Endothelial cell of umbilical vein (primary cell): ENCODE data around the gene MYD88. TPM values are rescaled to one million over a fixed set of nuclear protein-coding genes. Genes with fewer than 3 reads are reported as not detected.

Experiments
- BruUV-seq: library from RNA; stranded (reverse); fragments of 400-500 nt; replicated peaks from 2 replicates; lab custom pipeline; 2021; lab: Mats Ljungman, UMichigan
- CTCF ChIA-PET: fragments of 300-600, 350-600 bp; sonication (Branson Sonifier 250); formaldehyde crosslinking; loops from one replicate; lab custom pipeline; 2021; ENCODE audit warnings: antibody characterized with exemption, inconsistent platforms; lab: Charles Lee
- POLR2A ChIA-PET: fragments of 300-600, 350-600 bp; sonication (Branson Sonifier 250); formaldehyde crosslinking; loops from one replicate; lab custom pipeline; 2021; ENCODE audit warnings: antibody characterized with exemption, inconsistent platforms; lab: Charles Lee
- DNase-seq: peaks from one replicate; pipeline ENCODE4 v3.0.0-alpha.2; 2011; ENCODE audit warnings: low read depth, low spot score
- FAIRE-seq: peaks from 2 replicates; lab custom pipeline; 2011; peaks lifted over from hg19 to GRCh38; lab: Jason Lieb, UNC
- H2AFZ ChIP-seq: 2 replicates; pipeline ENCODE4 v1.6.0; 2012; ENCODE audit warnings: low read depth, low read length, control low read depth, inconsistent platforms
- H3K27ac ChIP-seq: 2 replicates; pipeline ENCODE4 v1.5.1; 2011; ENCODE audit warnings: low read depth, mild to moderate bottlenecking, control low read depth, low read length, moderate library complexity; ENCODE audit not compliant: insufficient read depth
- H3K27me3 ChIP-seq, 2 experiments: 2 replicates each; pipeline versions ENCODE4 v1.6.0 to v1.6.1; 2011; ENCODE audit warnings: low read length in 2 of 2, mixed read lengths in 1 of 2; ENCODE audit not compliant: control insufficient read depth in 2 of 2, insufficient read depth in 2 of 2
- H3K36me3 ChIP-seq, 2 experiments: 2 replicates in 1 of 2; 3 replicates in 1 of 2; pipeline ENCODE4 v1.5.1; 2011; ENCODE audit warnings: low read length in 2 of 2, mild to moderate bottlenecking in 1 of 2, moderate library complexity in 1 of 2; ENCODE audit not compliant: control insufficient read depth in 2 of 2, insufficient read depth in 2 of 2; ENCODE audit errors: extremely low read depth in 1 of 2
- H3K4me1 ChIP-seq: 3 replicates; pipeline ENCODE4 v1.5.1; 2011; ENCODE audit warnings: mild to moderate bottlenecking, low read length; ENCODE audit not compliant: control insufficient read depth, insufficient read depth; ENCODE audit errors: extremely low read depth
- H3K4me2 ChIP-seq: 2 replicates; pipeline ENCODE4 v1.6.1; 2011; ENCODE audit warnings: low read length, control low read depth, mixed read lengths; ENCODE audit not compliant: insufficient read depth
- H3K4me3 ChIP-seq, 3 experiments: fragments of 200-600 bp in 1 of 3; sonication (generic), shearing (Covaris generic) in 1 of 3; replicated peaks in 1 of 3; 2 replicates each; pipeline ENCODE4 v1.5.1; 2011 to 2016; ENCODE audit warnings: control low read depth in 3 of 3, low read length in 3 of 3, mild to moderate bottlenecking in 2 of 3, inconsistent platforms in 1 of 3, low read depth in 1 of 3, moderate library complexity in 1 of 3; ENCODE audit not compliant: insufficient read depth in 1 of 3
- H3K79me2 ChIP-seq: 2 replicates; pipeline ENCODE4 v1.6.0; 2012; ENCODE audit warnings: low read length, inconsistent platforms; ENCODE audit not compliant: control insufficient read depth, insufficient read depth
- H3K9ac ChIP-seq: replicated peaks from 2 replicates; pipeline ENCODE3; 2011; ENCODE audit warnings: low read length, control low read depth; ENCODE audit not compliant: insufficient read depth; ENCODE audit errors: extremely low read depth
- H3K9me1 ChIP-seq: replicated peaks from 3 replicates; pipeline ENCODE4 v1.6.0; 2011; ENCODE audit warnings: mild to moderate bottlenecking, low read length; ENCODE audit not compliant: control insufficient read depth, insufficient read depth; ENCODE audit errors: extremely low read depth
- H3K9me3 ChIP-seq: replicated peaks from 2 replicates; pipeline ENCODE4 v1.5.1; 2012; ENCODE audit warnings: low read length, inconsistent platforms; ENCODE audit not compliant: control insufficient read depth, insufficient read depth
- H4K20me1 ChIP-seq: replicated peaks from 2 replicates; pipeline ENCODE3; 2011; ENCODE audit warnings: mild to moderate bottlenecking, low read length; ENCODE audit not compliant: control insufficient read depth, insufficient read depth; ENCODE audit errors: extremely low read depth
- CTCF ChIP-seq, 2 donors: IDR thresholded peaks; 1 replicate in 1 of 2; 2 replicates in 1 of 2; pipeline ENCODE4 v1.5.1; 2011; ENCODE audit warnings: low read length in 2 of 2, mild to moderate bottlenecking in 2 of 2, moderate library complexity in 2 of 2, control low read depth in 1 of 2, inconsistent platforms in 1 of 2, low read depth in 1 of 2; ENCODE audit not compliant: insufficient read depth in 1 of 2; ENCODE audit errors: extremely low read depth in 1 of 2
- EZH2 ChIP-seq: IDR thresholded peaks from 2 replicates; pipeline ENCODE4 v1.6.1; 2012; ENCODE audit warnings: borderline replicate concordance, low read depth, mild to moderate bottlenecking, moderate library complexity, low read length, inconsistent platforms; ENCODE audit not compliant: severe bottlenecking
- FOS ChIP-seq: IDR thresholded peaks from 2 replicates; pipeline ENCODE4 v1.6.1; 2011; ENCODE audit warnings: mild to moderate bottlenecking, low read length, moderate library complexity, borderline replicate concordance; ENCODE audit not compliant: insufficient read depth
- GATA2 ChIP-seq: IDR thresholded peaks from 2 replicates; pipeline ENCODE4 v1.7.0; 2011; ENCODE audit warnings: low read depth, mild to moderate bottlenecking, moderate library complexity, mixed read lengths, low read length; ENCODE audit not compliant: insufficient read length, insufficient read depth
- JUN ChIP-seq: IDR thresholded peaks from 2 replicates; pipeline ENCODE4 v1.6.1; 2011; ENCODE audit warnings: borderline replicate concordance, low read depth; ENCODE audit not compliant: insufficient read length, insufficient read depth
- MAX ChIP-seq: IDR thresholded peaks from 2 replicates; pipeline ENCODE4 v1.6.1; 2011; ENCODE audit not compliant: insufficient read depth, insufficient read length
- MYC ChIP-seq: IDR thresholded peaks from one replicate; pipeline ENCODE4 v1.6.1; 2011; ENCODE audit warnings: mild to moderate bottlenecking, low read depth, low read length
- POLR2A ChIP-seq: IDR thresholded peaks from 2 replicates; pipeline ENCODE4 v1.6.1; 2012; ENCODE audit warnings: low read depth, mild to moderate bottlenecking, control low read depth, low read length
- POLR2AphosphoS5 ChIP-seq: IDR thresholded peaks from 2 replicates; pipeline ENCODE4 v1.6.1; 2012; ENCODE audit warnings: low read depth, mild to moderate bottlenecking, control low read depth, low read length, moderate library complexity; ENCODE audit not compliant: insufficient read depth
- dilution Hi-C: fragments of 300-500 bp; cut with MboI; formaldehyde crosslinking; loops from one replicate; pipeline ENCODE4 v1.15.0; 2019; ENCODE audit warnings: low sequenced_read_pairs; ENCODE audit not compliant: extremely low pct_ligation_motif_present
- intact Hi-C: fragments of 100-400 bp; cut with micrococcal nuclease; formaldehyde crosslinking; loops from one replicate; pipeline ENCODE4 v1.10.0; 2022
- polyA plus RNA-seq, 4 experiments: library from polyadenylated mRNA; depleted of rRNA in 3 of 4; stranded (reverse) in 3 of 4; unstranded in 1 of 4; fragments of >200 nt; gene quantifications; 2 replicates each; pipeline versions ENCODE4 v1.2.1 to v1.2.3, GENCODE V29; 2011 to 2012; ENCODE audit warnings: missing spikeins in 1 of 4
- total RNA-seq: library from RNA; stranded (reverse); gene quantifications from 2 replicates; pipeline ENCODE4 v1.2.3, GENCODE V29; 2021

The MYD88 gene
- total and polyA plus RNA-seq, 2 donors (not counting 3 experiments of a cell fraction or from before 2014, with no cell fraction given) = 35.1 to 55.0 TPM

- Histone ChIP-seq H3K27me3 (peaks cover 2 to 4% of the 10 kb centered on the region in 2 experiments), H3K4me3 (no peak overlapping the region), H3K4me2 (no peak overlapping the region), H3K27ac (no peak overlapping the region), H3K9me3 (no peaks in the 10 kb centered on the region), H3K79me2 (no peaks in the 10 kb centered on the region), H3K4me1 (no peaks in the 10 kb centered on the region), H4K20me1 (no peaks in the 10 kb centered on the region), H3K9me1 (no peaks in the 10 kb centered on the region), H3K9ac (no peak overlapping the region), H3K36me3 (no peaks in the 10 kb centered on the region), H2AFZ (no peak overlapping the region)
- BruUV-seq = no TSS peak
- intact Hi-C loops = no loop called here
- FAIRE-seq (no peak), DNase-seq (no peak)
- POLR2A ChIA-PET = no interaction called here
- no peak for TF ChIP-seq JUN
- TF ChIP-seq GATA2 = no peak
- no peak for TF ChIP-seq MAX
- TF ChIP-seq POLR2A = no peak
- TF ChIP-seq POLR2AphosphoS5 = no peak
- TF ChIP-seq MYC = no peak
- no peak for TF ChIP-seq EZH2
- no peak for TF ChIP-seq FOS
- no peak for TF ChIP-seq CTCF (IDR thresholded peaks at IDR 0.05; ENCODE audit: extremely low read depth in 1 of 2, insufficient read depth in 1 of 2, low read depth in 1 of 2, low read length in 2 of 2)
- dilution Hi-C loops = no loop called here
- CTCF ChIA-PET = interaction anchor here (1.1 kb wide), 1 partner anchor 14 kb away, joined by 4 read pairs; the partner anchor contains the start of gene ACAA1
Measured at GRCh38 chr3:38150780-38151528, 12.5 kb downstream of the MYD88 start.
